ENCODE data around the gene B3GNT9.
A peak's percentile ranks its signal among the peaks of the same experiment; 100 is the strongest.

The B3GNT9 gene

GRCh38 chr16:67112591-67113399 is 38.0 kb downstream of the B3GNT9 start:
- no peak for DNase-seq (ENCODE audit: low read depth)

GRCh38 chr16:67111951-67112444 is 38.8 kb downstream of the B3GNT9 start:
- no peak for DNase-seq (ENCODE audit: low read depth)

GRCh38 chr16:67109407-67110135 is 41.2 kb downstream of the B3GNT9 start, which contains the start of gene PHAF1:
PHAF1 (plus strand) TSS chr16:67109941; CDS start chr16:67110176, 235 bp downstream.
- peak; percentile 94 for DNase-seq (ENCODE audit: low read depth)

- no peak for DNase-seq (ENCODE audit: low read depth)
These were observed 41.8 kb downstream of the B3GNT9 start for GRCh38 chr16:67108931-67109406.

- DNase-seq (ENCODE audit: low read depth): no peak
These were observed 42.3 kb downstream of the B3GNT9 start for GRCh38 chr16:67108489-67108888.

- no peak for DNase-seq (ENCODE audit: low read depth)
These were observed 44.9 kb downstream of the B3GNT9 start for GRCh38 chr16:67105881-67106280.

- no peak for DNase-seq (ENCODE audit: low read depth)
These were observed 45.6 kb downstream of the B3GNT9 start for GRCh38 chr16:67105246-67105645.

GRCh38 chr16:67104845-67105244 is 46.0 kb downstream of the B3GNT9 start:
- no peak for DNase-seq (ENCODE audit: low read depth)

- DNase-seq (ENCODE audit: low read depth): no peak
These were observed 46.7 kb downstream of the B3GNT9 start for GRCh38 chr16:67104061-67104460.

- DNase-seq (ENCODE audit: low read depth): no peak
These were observed 49.3 kb downstream of the B3GNT9 start for GRCh38 chr16:67101311-67102082.

GRCh38 chr16:67100569-67101310 is 50.1 kb downstream of the B3GNT9 start:
- no peak for DNase-seq (ENCODE audit: low read depth)

GRCh38 chr16:67098599-67098998 is 52.2 kb downstream of the B3GNT9 start:
- DNase-seq (ENCODE audit: low read depth): no peak
